Hepatocyte (in vitro differentiated cells): Measurements from ENCODE around the gene COL15A1. TPM values are rescaled to one million over a fixed set of nuclear protein-coding genes. Genes with fewer than 3 reads are reported as not detected.

Experiments
- DNase-seq: peaks from one replicate; pipeline ENCODE4 v3.0.0-alpha.2; 2016; ENCODE audit warnings: low spot score
- H2AFZ ChIP-seq: fragments of 200-600 bp; sonication (generic); 2 replicates; pipeline ENCODE4 v1.6.0; 2016; ENCODE audit warnings: antibody characterized with exemption, mild to moderate bottlenecking
- H3K27ac ChIP-seq: fragments of 200-600 bp; sonication (generic); 2 replicates; pipeline ENCODE4 v1.5.1; 2016; ENCODE audit warnings: mild to moderate bottlenecking
- H3K27me3 ChIP-seq: fragments of 200-600 bp; sonication (generic); 2 replicates; pipeline ENCODE4 v1.6.1; 2016
- H3K36me3 ChIP-seq: fragments of 200-600 bp; sonication (generic); replicated peaks from 2 replicates; pipeline ENCODE4 v1.5.1; 2016; ENCODE audit warnings: low read depth; ENCODE audit not compliant: insufficient read depth
- H3K4me1 ChIP-seq: fragments of 200-600 bp; sonication (generic); 2 replicates; pipeline ENCODE4 v1.5.1; 2016; ENCODE audit warnings: mild to moderate bottlenecking, moderate library complexity; ENCODE audit not compliant: insufficient read depth
- H3K4me2 ChIP-seq: fragments of 200-600 bp; sonication (generic); 2 replicates; pipeline ENCODE4 v1.6.0; 2016
- H3K4me3 ChIP-seq: fragments of 200-600 bp; sonication (generic); 2 replicates; pipeline ENCODE4 v1.5.1; 2016; ENCODE audit warnings: mild to moderate bottlenecking
- H3K79me2 ChIP-seq: fragments of 200-600 bp; sonication (generic); 2 replicates; pipeline ENCODE4 v1.6.0; 2017; ENCODE audit warnings: mild to moderate bottlenecking
- H3K9me2 ChIP-seq: fragments of 200-600 bp; sonication (generic); replicated peaks from 2 replicates; pipeline ENCODE4 v1.6.0; 2017; ENCODE audit warnings: mild to moderate bottlenecking; ENCODE audit not compliant: insufficient read depth
- H3K9me3 ChIP-seq: fragments of 200-600 bp; sonication (generic); 2 replicates; pipeline ENCODE4 v1.5.1; 2016; ENCODE audit warnings: low read depth, mild to moderate bottlenecking
- H4K20me1 ChIP-seq: fragments of 200-600 bp; sonication (generic); 2 replicates; pipeline ENCODE4 v1.6.0; 2016; ENCODE audit warnings: mild to moderate bottlenecking; ENCODE audit not compliant: insufficient read depth, poor library complexity, severe bottlenecking
- EZH2 ChIP-seq: fragments of 200-600 bp; sonication (generic); IDR thresholded peaks from 2 replicates; pipeline ENCODE4 v1.6.1; 2016; ENCODE audit warnings: antibody characterized with exemption, mild to moderate bottlenecking, borderline replicate concordance
- EZH2phosphoT487 ChIP-seq: fragments of 200-600 bp; sonication (generic); IDR thresholded peaks from one replicate; pipeline ENCODE4 v1.6.1; 2018; ENCODE audit warnings: antibody characterized with exemption, mild to moderate bottlenecking, low read depth, moderate library complexity; ENCODE audit not compliant: unreplicated experiment, severe bottlenecking
- WGBS: methylation state at CpG from one replicate; pipeline ENCODE4 v1.1.6; 2016; ENCODE audit warnings: low lambda C conversion rate; ENCODE audit errors: missing lambda C conversion rate; 5-methylcytosine and 5-hydroxymethylcytosine counted together
- polyA plus RNA-seq: library from polyadenylated mRNA; unstranded; fragments of >200 nt; fragmentation: Nextera tagmentation; extraction: Ambion mirVana; gene quantifications from 2 replicates; pipeline ENCODE4 v1.2.1, GENCODE V29; 2016
- total RNA-seq: library from RNA; depleted of rRNA; stranded (reverse); fragments of >200 nt; gene quantifications from 2 replicates; pipeline ENCODE4 v1.2.3, GENCODE V29; 2014
- TF ChIP-seq, protein P1 (sequence below): fragments of 200-600 bp; sonication (generic); IDR thresholded peaks from 2 replicates; pipeline ENCODE4 v1.5.1; 2016; ENCODE audit warnings: antibody characterized with exemption, mild to moderate bottlenecking; ENCODE audit not compliant: poor library complexity

COL15A1 gene
- total and polyA plus RNA-seq, 2 experiments from 2014 or later = 97.6 to 106 TPM

DNA sequence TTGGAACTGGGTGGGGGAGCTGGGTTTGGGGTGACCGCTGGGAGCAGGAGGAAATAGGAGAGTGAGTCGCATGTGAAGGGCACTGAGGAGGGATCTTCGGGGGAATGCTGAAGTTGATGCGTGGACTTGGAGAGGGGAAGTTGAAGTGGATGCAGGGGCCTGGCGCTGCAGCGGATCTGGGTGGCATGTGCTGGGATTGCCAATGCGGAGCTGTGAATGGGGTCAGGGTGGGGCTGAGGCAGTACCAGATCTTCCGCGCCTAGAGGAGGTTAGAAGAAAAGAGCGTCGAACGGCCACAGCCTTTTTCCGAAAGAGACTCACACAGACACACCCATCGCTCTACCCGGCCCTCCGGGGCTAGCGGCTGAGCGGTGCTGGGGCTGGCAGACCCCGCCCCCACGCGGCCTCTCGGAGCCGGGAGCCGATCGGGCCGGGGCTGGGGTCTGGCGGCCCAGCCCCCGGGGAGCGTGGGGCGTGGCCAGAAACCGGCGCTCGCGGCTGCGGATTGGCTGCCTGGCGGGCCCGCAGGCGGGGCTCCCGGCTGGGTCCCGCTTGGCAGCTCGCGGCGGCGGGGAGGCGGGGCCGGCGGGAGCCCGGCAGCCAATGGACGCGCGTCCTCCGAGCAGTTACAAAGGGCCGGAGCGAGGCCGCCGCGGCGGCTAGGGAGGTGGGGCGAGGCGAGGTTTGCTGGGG, 160.9 kb downstream of the COL15A1 start, which contains the start of gene TGFBR1:
TGFBR1 (plus strand) TSS at position 655 of the 693 bp plus-strand sequence. CDS start 93 bp downstream, outside the sequence.
- TF ChIP-seq, protein P1, sequence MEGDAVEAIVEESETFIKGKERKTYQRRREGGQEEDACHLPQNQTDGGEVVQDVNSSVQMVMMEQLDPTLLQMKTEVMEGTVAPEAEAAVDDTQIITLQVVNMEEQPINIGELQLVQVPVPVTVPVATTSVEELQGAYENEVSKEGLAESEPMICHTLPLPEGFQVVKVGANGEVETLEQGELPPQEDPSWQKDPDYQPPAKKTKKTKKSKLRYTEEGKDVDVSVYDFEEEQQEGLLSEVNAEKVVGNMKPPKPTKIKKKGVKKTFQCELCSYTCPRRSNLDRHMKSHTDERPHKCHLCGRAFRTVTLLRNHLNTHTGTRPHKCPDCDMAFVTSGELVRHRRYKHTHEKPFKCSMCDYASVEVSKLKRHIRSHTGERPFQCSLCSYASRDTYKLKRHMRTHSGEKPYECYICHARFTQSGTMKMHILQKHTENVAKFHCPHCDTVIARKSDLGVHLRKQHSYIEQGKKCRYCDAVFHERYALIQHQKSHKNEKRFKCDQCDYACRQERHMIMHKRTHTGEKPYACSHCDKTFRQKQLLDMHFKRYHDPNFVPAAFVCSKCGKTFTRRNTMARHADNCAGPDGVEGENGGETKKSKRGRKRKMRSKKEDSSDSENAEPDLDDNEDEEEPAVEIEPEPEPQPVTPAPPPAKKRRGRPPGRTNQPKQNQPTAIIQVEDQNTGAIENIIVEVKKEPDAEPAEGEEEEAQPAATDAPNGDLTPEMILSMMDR = no peak
- peak within 1 kb of the TSS; percentile 94 for H3K27ac ChIP-seq
- H3K27me3 ChIP-seq = no peaks in the 10 kb centered on the region
- H3K36me3 ChIP-seq = no peaks in the 10 kb centered on the region
- peak; percentile 97 for DNase-seq
- peaks cover 13% of the 10 kb centered on the region for H3K4me1 ChIP-seq
- WGBS = 2% methylated on average over 29 of the region's 60 CpGs
- peak within 1 kb of the TSS; percentile 90 for H3K4me3 ChIP-seq
- no peaks in the 10 kb centered on the region for H3K9me2 ChIP-seq
- no peaks in the 10 kb centered on the region for H3K9me3 ChIP-seq
- peak within 1 kb of the TSS; percentile 52 for H2AFZ ChIP-seq
- peak within 1 kb of the TSS; percentile 91 for H3K4me2 ChIP-seq
- H3K79me2 ChIP-seq = peaks cover 42% of the 10 kb centered on the region
- H4K20me1 ChIP-seq = peaks cover 29% of the 10 kb centered on the region

DNA sequence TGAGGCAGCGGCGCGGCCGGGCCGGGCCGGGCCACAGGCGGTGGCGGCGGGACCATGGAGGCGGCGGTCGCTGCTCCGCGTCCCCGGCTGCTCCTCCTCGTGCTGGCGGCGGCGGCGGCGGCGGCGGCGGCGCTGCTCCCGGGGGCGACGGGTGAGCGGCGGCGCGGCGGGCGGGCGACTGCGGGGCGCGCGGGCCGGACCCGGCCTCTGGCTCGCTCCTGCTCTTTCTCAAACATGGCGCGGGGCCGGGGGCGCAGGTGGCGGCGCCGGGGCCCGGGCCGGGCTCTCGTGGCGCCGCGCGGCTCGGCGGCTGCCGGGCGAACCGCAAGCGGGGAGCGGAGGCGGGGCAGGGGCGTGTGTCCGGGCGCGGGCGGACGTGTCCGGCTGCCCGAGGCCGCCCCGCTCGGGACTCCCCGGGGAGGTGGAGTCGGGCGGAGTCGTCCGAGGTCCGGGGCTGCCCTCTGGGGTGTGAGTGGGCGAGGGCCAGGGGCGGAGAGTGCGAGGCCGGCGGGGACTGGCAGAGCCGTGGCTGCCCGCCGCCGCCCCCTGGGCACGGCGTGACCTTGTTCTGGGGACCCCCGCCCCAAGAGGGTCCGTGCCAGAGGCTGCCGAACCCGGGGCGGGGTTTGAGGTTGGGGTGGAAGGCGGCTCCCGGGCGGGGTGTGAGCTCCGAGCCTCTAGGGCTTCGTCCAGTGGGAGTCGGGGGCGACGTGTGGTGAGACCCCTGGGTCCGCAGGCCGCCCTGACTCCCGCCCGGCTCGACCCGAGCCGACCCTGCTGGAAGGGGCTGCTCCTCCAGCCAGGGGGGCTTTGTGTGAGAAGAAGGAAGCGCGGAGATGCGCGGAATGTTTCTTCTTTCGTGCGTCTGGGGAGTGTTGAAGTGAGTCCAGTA, 161.7 kb downstream of the COL15A1 start:
- H3K4me1 ChIP-seq = peaks cover 13% of the 10 kb centered on the region
- H4K20me1 ChIP-seq = peaks cover 35% of the 10 kb centered on the region
- no peaks in the 10 kb centered on the region for H3K9me2 ChIP-seq
- peak; percentile 90 for DNase-seq
- peak overlapping the region; percentile 75 for H3K4me2 ChIP-seq
- peak overlapping the region; percentile 90 for H3K4me3 ChIP-seq
- H2AFZ ChIP-seq = peak overlapping the region; percentile 47
- peak overlapping the region; percentile 94 for H3K27ac ChIP-seq
- under 1% methylated on average over 23 of the region's 118 CpGs for WGBS
- TF ChIP-seq, protein P1 = no peak
- no peak for TF ChIP-seq EZH2phosphoT487
- no peak for TF ChIP-seq EZH2
- no peaks in the 10 kb centered on the region for H3K36me3 ChIP-seq
- H3K27me3 ChIP-seq = no peaks in the 10 kb centered on the region
- no peaks in the 10 kb centered on the region for H3K9me3 ChIP-seq
- peaks cover 50% of the 10 kb centered on the region for H3K79me2 ChIP-seq

DNA sequence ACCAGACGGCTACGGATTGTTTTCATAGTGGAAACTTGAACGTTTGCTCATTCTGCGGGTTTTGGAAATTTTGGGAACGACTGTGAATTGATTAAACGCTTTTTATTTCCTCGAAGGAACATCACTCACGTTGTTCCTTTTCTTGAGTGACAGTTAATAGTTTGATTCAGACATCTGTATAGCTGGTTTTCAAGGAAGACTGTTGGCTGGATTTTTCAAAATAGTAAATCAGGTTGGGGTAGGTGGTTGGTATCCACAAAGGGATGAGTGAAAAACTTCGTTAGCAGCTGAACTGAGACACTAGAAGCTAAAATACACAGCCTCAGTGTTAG, 162.3 kb downstream of the COL15A1 start:
- Histone ChIP-seq H3K27ac (peak overlapping the region; percentile 94), H3K79me2 (peaks cover 56% of the 10 kb centered on the region), H3K4me3 (peak overlapping the region; percentile 90), H3K27me3 (no peaks in the 10 kb centered on the region), H3K9me3 (no peaks in the 10 kb centered on the region), H4K20me1 (peaks cover 35% of the 10 kb centered on the region), H3K4me2 (peak overlapping the region; percentile 75), H3K4me1 (peaks cover 13% of the 10 kb centered on the region), H3K9me2 (no peaks in the 10 kb centered on the region), H3K36me3 (no peaks in the 10 kb centered on the region), H2AFZ (peak overlapping the region; percentile 47)
- TF ChIP-seq EZH2phosphoT487 = no peak
- WGBS = 4% methylated on average over 9 of the region's 9 CpGs
- DNase-seq = no peak

DNA sequence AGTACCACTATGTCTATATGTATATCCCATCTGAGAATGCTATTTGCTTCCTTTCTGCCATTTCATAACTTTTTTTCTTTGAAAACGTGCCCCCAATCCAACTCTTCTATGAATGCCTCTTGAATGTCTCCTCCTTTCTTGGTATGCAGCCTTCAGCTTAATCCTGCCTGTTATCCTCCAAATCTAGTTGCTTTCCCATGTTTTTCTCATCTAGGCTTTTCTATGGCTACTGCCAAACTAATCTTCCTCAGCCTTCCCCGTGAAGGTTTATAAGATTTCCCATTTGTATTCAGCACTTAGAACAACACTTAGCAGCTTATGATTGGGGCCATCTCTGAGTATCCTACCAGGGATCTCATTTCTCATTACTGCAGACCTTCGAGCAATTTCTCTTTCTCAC, 163.7 kb downstream of the COL15A1 start:
- H2AFZ ChIP-seq = no peak overlapping the region
- 50% methylated on average over 3 of the region's 3 CpGs for WGBS
- H3K4me3 ChIP-seq = no peak overlapping the region
- peak overlapping the region; percentile 75 for H3K4me2 ChIP-seq
- no peaks in the 10 kb centered on the region for H3K27me3 ChIP-seq
- no peaks in the 10 kb centered on the region for H3K36me3 ChIP-seq
- H3K9me3 ChIP-seq = no peaks in the 10 kb centered on the region
- H4K20me1 ChIP-seq = peaks cover 40% of the 10 kb centered on the region
- no peak for DNase-seq
- H3K4me1 ChIP-seq = peaks cover 13% of the 10 kb centered on the region
- H3K27ac ChIP-seq = no peak overlapping the region
- H3K79me2 ChIP-seq = peaks cover 70% of the 10 kb centered on the region
- TF ChIP-seq EZH2phosphoT487 (no peak), EZH2 (no peak)
- TF ChIP-seq, protein P1 = no peak
- H3K9me2 ChIP-seq = no peaks in the 10 kb centered on the region
